Measurements from ENCODE around the gene KRTAP5-2. TPM values are rescaled to one million over a fixed set of nuclear protein-coding genes. Genes with fewer than 3 reads are reported as not detected.

Gene KRTAP5-2
- total RNA-seq, 1 donor from 2014 or later: not detected

DNA sequence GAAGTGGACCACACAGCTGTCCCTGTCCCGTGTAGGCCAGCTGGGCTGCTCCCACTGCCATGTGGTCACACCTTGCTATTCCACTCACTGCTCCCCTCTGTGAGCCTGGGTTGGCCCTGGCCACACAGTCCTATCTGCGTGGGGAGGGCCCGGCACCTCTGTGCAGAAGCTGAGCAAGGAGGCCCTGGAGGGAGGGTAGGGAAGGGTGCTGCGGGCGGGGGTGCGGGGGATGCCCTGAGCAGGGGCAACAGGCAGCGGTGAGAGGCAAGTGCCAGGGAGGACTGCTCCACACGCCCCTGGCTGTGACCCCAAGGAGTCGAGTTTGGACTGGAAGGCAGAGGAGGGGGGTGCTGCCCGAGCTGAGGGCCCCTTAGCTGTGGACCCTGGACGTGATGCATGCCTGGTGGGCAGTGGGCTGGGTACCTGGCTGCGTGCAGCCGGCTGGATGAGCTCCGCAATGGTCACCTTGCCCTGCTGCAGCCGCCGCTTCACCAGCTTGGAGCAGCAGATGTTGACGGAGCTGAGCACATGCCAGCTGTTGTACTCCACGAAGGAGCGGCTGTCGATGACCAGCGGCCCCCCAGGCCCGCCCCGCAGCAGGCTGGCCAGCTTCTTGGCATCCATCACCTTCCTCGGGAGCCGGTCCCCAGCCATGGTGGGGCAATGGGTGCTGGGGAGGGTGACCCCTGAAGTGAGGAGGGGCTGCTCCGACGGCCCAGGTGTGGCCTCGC, 32.8 kb downstream of the KRTAP5-2 start:
- intact Hi-C loops (cut with DNase I): no loop called here
- ATAC-seq: no peak
- no peaks in the 10 kb centered on the region for H3K9me3 ChIP-seq
- no peak overlapping the region for H3K27ac ChIP-seq
- H3K36me3 ChIP-seq: peaks cover 9% of the 10 kb centered on the region
- peaks cover 3% of the 10 kb centered on the region for H3K4me1 ChIP-seq
- no peak for DNase-seq
- TF ChIP-seq, protein P1, sequence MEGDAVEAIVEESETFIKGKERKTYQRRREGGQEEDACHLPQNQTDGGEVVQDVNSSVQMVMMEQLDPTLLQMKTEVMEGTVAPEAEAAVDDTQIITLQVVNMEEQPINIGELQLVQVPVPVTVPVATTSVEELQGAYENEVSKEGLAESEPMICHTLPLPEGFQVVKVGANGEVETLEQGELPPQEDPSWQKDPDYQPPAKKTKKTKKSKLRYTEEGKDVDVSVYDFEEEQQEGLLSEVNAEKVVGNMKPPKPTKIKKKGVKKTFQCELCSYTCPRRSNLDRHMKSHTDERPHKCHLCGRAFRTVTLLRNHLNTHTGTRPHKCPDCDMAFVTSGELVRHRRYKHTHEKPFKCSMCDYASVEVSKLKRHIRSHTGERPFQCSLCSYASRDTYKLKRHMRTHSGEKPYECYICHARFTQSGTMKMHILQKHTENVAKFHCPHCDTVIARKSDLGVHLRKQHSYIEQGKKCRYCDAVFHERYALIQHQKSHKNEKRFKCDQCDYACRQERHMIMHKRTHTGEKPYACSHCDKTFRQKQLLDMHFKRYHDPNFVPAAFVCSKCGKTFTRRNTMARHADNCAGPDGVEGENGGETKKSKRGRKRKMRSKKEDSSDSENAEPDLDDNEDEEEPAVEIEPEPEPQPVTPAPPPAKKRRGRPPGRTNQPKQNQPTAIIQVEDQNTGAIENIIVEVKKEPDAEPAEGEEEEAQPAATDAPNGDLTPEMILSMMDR (IDR thresholded peaks at IDR 0.05): no peak
- no peak overlapping the region for H3K4me3 ChIP-seq
- no peaks in the 10 kb centered on the region for H3K27me3 ChIP-seq (ENCODE audit: low read depth)

DNA sequence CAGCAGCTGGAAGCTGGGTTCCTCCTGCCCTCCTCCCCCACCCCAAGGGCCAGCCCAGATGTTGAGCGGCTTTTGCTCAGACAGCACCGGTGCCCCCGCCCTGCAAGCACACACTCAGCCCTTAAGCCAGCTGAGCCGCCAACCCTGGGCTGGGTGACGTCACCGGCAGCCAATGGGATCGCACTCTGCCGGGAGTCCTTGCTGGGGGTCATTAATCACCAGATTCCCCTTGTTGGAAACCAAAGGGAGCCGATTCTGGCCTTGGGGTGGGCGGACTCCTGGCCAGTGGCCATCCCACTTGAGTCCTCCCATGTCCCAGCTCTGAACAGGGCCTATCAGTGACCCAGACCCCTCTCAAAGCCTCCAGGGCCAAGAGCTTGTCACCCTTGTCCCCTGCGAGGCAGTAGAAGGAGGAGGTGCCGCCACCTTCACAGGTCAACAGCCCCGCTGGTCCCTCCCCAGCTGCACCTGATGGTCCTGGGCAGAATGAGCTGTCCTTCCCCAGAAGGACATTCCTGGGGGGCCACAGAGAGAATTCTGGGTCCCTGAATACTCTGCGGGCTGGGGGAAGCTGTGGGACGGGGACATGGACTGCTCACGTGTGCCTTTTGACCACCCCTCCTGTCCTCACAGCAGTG, 33.4 kb downstream of the KRTAP5-2 start:
- H3K4me3 ChIP-seq: no peak overlapping the region
- intact Hi-C loops (cut with DNase I): no loop called here
- no peak overlapping the region for H3K27ac ChIP-seq
- TF ChIP-seq, protein P1 (IDR thresholded peaks at IDR 0.05): no peak
- H3K36me3 ChIP-seq: peaks cover 9% of the 10 kb centered on the region
- no peaks in the 10 kb centered on the region for H3K9me3 ChIP-seq
- H3K27me3 ChIP-seq (ENCODE audit: low read depth): no peaks in the 10 kb centered on the region
- H3K4me1 ChIP-seq: peaks cover 6% of the 10 kb centered on the region
- ATAC-seq (peak in 1 of 2 donors; percentile 35), DNase-seq (no peak)

DNA sequence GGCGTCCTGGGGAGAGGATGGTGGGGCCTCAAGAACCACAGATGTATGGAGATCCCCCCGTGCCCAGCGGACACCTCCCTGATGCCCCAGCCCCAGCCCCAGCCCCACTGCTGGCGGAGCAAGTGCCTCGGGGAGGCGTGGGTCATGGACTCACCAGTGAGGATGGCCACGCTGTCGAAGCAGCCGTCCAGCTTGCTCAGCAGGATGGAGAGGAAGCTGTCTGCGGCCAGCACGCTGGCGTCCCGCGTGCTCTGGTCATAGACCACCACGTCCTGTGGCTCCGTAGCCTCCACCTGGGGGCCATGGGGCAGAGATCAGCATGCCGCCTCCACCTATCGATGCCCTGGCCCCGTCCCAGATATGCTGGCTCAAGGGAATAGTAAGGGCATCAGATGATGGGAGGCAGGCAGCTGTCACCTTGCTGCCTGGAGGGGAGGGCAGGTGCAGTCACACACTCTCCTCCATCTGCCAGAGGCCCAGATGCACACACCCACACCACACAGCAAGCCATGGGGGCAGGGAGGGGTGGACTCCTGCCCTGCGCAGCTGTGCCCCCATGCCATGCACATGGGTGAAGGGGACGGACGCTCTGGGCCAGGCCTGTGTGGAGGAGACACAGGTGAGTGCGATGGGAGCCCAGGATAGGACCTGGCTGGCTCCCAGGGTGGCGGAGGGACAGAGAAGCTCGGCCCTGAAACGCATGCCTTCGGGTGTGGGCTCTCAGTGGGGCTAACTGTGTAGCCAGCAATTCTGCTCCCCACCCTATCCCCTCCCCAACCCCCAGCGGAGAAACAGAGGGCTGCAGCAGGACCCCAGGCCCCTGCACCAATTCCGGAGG, 34.2 kb downstream of the KRTAP5-2 start:
- H3K9me3 ChIP-seq: no peaks in the 10 kb centered on the region
- H3K27me3 ChIP-seq (ENCODE audit: low read depth): no peaks in the 10 kb centered on the region
- H3K27ac ChIP-seq: no peak overlapping the region
- ATAC-seq (no peak), DNase-seq (no peak)
- TF ChIP-seq, protein P1 (IDR thresholded peaks at IDR 0.05): no peak
- no peak overlapping the region for H3K4me3 ChIP-seq
- peaks cover 9% of the 10 kb centered on the region for H3K36me3 ChIP-seq
- H3K4me1 ChIP-seq: peaks cover 13% of the 10 kb centered on the region
- intact Hi-C loops (cut with DNase I): no loop called here

DNA sequence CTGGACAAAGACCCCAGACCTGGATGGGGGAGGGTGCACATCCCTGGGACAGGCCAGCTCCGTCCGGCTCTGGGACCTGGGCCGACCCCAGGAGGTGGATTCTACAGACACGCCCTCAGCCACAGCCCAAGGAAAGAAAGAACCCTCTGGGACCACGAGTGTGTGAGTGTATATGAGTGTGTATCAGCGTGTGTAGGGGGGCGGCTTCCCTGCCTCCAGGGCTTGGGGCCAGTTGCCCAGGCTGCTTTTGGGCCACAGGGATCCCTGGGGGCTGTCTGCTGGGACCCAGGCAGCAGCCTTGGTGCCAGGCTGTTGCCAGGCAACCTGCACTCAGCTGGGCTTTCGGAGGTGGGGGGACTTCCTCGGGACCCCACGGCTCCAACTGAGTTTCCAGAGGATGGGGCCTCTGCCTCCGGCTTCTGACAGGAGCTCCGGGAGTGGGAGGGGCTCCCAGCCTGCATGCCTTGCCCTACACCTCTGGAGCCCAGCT, 34.9 kb downstream of the KRTAP5-2 start:
- DNase-seq: no peak
- intact Hi-C loops (cut with DNase I): no loop called here
- H3K36me3 ChIP-seq: peaks cover 9% of the 10 kb centered on the region
- H3K9me3 ChIP-seq: no peaks in the 10 kb centered on the region
- H3K4me1 ChIP-seq: peaks cover 20% of the 10 kb centered on the region
- no peak overlapping the region for H3K27ac ChIP-seq
- no peak overlapping the region for H3K4me3 ChIP-seq
- TF ChIP-seq, protein P1 (IDR thresholded peaks at IDR 0.05): no peak
- no peaks in the 10 kb centered on the region for H3K27me3 ChIP-seq (ENCODE audit: low read depth)
- no peak for ATAC-seq

DNA sequence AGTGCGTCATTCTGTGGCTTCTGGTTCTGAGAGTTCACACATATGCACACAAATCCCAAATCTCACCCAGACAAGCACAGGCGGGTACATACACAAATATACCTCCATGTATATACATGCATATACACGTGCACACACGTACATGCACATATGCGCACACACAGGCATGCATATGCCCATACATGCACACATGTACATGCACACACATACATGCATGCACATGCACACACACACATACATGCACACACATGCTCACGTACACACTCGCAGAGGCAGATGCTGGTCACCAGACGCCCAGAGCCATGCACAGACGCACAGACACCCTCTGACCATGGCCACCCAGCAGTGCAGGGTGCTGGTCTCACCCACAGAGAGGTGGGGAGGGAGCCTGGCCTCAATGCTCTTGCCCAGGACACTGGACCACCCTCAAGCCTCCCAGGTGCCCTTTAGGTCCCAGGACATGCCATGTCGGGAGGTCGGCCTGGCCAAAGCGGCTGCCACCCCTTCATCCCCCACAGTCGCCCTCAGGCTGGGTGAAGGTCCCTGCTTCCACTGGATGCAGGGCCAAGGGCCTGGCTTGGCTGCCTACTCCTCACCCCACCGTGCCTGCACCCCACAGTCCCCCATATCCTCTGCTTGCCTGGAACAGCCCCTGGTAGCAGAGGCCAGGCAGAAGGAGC, 35.5 kb downstream of the KRTAP5-2 start:
- ATAC-seq (no peak), DNase-seq (peak; percentile 32)
- Histone ChIP-seq H3K27ac (no peak overlapping the region), H3K36me3 (peaks cover 11% of the 10 kb centered on the region), H3K9me3 (no peaks in the 10 kb centered on the region), H3K4me1 (peaks cover 21% of the 10 kb centered on the region), H3K27me3 (ENCODE audit: low read depth) (no peaks in the 10 kb centered on the region), H3K4me3 (no peak overlapping the region)
- TF ChIP-seq, protein P1 (IDR thresholded peaks at IDR 0.05): no peak
- intact Hi-C loops (cut with DNase I): no loop called here

Measured in lower lobe of right lung (tissue), 2 donors.